Neural cell (in vitro differentiated cells): ENCODE measurements around the gene MUC2.

ENCODE experiments used
- EP300 ChIP-seq: fragments of 450-650 bp; conservative IDR thresholded peaks from 2 replicates; pipeline ENCODE4 v1.6.1; 2014; ENCODE audit warnings: antibody characterized with exemption, mild to moderate bottlenecking, moderate library complexity; ENCODE audit not compliant: poor library complexity, severe bottlenecking
- EZH2 ChIP-seq: fragments of 200-600, 300-800 bp; shearing (Covaris generic), sonication (generic); IDR thresholded peaks from 2 replicates; pipeline ENCODE4 v1.6.1; 2014; ENCODE audit warnings: antibody characterized with exemption, low read length, borderline replicate concordance, mild to moderate bottlenecking; ENCODE audit not compliant: insufficient read depth, poor library complexity, severe bottlenecking
- POLR2AphosphoS5 ChIP-seq: IDR thresholded peaks from 2 replicates; pipeline ENCODE4 v1.6.1; 2012
- RAD21 ChIP-seq: fragments of 450-650 bp; conservative IDR thresholded peaks from 2 replicates; pipeline ENCODE4 v1.6.1; 2014; ENCODE audit warnings: antibody characterized with exemption, mild to moderate bottlenecking, moderate library complexity
- SMC3 ChIP-seq: fragments of 450-650 bp; conservative IDR thresholded peaks from 2 replicates; pipeline ENCODE4 v1.6.1; 2014; ENCODE audit warnings: antibody characterized with exemption, mild to moderate bottlenecking, moderate library complexity; ENCODE audit not compliant: poor library complexity
- TF ChIP-seq, protein P1 (sequence below): fragments of 450-650 bp; IDR thresholded peaks from 2 replicates; pipeline ENCODE4 v1.5.1; 2014; ENCODE audit warnings: antibody characterized with exemption, mild to moderate bottlenecking, moderate library complexity; ENCODE audit not compliant: poor library complexity, severe bottlenecking
- TF ChIP-seq, protein P2 (sequence below): IDR thresholded peaks from 2 replicates; pipeline ENCODE4 v1.6.1; 2012; ENCODE audit warnings: borderline replicate concordance

DNA sequence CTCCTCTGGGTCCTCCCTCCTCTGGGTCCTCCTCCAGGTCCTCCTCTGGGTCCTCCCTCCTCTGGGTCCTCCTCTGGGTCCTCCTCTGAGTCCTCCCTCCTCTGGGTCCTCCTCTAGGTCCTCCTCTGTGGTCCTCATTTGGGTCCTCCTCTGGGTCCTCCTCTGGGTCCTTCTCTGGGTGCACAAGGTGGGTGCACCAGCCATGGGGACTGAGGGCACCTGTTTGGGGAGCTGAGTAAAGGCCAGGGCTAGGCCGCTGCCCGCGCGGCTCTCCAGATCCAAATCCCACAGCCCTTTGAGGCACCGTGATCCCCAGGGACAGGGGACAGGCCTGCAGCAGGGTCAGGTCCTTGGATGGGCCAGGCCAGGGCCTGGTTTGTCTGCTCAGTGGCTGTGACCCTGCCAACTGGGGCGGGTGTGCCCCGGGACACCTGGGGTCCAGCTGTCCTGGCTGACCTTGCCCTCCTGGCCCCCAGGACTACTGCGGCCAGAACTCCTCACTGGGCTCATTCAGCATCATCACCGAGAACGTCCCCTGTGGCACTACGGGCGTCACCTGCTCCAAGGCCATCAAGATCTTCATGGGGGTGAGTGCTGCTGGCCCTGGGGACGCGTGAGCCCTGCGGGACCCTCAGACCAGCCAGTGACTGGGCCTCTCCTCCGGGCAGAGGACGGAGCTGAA, 12.7 kb downstream of the MUC2 start:
- TF ChIP-seq, protein P1, sequence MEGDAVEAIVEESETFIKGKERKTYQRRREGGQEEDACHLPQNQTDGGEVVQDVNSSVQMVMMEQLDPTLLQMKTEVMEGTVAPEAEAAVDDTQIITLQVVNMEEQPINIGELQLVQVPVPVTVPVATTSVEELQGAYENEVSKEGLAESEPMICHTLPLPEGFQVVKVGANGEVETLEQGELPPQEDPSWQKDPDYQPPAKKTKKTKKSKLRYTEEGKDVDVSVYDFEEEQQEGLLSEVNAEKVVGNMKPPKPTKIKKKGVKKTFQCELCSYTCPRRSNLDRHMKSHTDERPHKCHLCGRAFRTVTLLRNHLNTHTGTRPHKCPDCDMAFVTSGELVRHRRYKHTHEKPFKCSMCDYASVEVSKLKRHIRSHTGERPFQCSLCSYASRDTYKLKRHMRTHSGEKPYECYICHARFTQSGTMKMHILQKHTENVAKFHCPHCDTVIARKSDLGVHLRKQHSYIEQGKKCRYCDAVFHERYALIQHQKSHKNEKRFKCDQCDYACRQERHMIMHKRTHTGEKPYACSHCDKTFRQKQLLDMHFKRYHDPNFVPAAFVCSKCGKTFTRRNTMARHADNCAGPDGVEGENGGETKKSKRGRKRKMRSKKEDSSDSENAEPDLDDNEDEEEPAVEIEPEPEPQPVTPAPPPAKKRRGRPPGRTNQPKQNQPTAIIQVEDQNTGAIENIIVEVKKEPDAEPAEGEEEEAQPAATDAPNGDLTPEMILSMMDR = no peak
- TF ChIP-seq POLR2AphosphoS5 (no peak), EP300 (no peak), RAD21 (no peak), EZH2 (no peak), SMC3 (no peak)
- TF ChIP-seq, protein P2, sequence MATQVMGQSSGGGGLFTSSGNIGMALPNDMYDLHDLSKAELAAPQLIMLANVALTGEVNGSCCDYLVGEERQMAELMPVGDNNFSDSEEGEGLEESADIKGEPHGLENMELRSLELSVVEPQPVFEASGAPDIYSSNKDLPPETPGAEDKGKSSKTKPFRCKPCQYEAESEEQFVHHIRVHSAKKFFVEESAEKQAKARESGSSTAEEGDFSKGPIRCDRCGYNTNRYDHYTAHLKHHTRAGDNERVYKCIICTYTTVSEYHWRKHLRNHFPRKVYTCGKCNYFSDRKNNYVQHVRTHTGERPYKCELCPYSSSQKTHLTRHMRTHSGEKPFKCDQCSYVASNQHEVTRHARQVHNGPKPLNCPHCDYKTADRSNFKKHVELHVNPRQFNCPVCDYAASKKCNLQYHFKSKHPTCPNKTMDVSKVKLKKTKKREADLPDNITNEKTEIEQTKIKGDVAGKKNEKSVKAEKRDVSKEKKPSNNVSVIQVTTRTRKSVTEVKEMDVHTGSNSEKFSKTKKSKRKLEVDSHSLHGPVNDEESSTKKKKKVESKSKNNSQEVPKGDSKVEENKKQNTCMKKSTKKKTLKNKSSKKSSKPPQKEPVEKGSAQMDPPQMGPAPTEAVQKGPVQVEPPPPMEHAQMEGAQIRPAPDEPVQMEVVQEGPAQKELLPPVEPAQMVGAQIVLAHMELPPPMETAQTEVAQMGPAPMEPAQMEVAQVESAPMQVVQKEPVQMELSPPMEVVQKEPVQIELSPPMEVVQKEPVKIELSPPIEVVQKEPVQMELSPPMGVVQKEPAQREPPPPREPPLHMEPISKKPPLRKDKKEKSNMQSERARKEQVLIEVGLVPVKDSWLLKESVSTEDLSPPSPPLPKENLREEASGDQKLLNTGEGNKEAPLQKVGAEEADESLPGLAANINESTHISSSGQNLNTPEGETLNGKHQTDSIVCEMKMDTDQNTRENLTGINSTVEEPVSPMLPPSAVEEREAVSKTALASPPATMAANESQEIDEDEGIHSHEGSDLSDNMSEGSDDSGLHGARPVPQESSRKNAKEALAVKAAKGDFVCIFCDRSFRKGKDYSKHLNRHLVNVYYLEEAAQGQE = no peak
